NCI-H2227 (cell line): Measurements from ENCODE around the gene DOCK8.

Source experiments
- DNase-seq: peaks from one replicate; lab custom pipeline; 2025; ENCODE audit not compliant: unreplicated experiment; lab: John Stamatoyannopoulos, UW

DOCK8 gene

DNA sequence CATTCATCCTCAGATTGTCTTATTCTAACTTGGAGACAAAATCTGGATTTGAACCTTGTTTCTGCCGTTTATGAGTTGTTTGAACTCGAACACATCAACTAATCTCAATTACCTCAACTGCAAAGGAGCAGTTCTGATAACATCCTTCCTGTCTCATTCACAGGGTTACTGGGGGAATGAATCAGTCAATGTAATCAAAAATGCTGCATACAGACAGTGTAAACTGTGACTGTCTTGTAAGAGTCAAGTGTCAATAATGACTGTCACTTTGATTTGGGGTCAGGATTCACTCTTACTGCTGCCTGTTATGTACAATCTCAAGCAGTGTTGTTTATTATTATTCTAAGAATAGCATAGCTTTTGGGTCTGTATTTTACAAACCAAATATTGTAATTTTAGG lies 273.8 kb downstream of the DOCK8 start:
- DNase-seq: no peak

GRCh38 chr9:489198-490197 lies 274.8 kb downstream of the DOCK8 start:
- no peak for DNase-seq

- DNase-seq: no peak
These were observed 280.1 kb downstream of the DOCK8 start for GRCh38 chr9:494764-495163.

GRCh38 chr9:495739-496138 lies 281.1 kb downstream of the DOCK8 start:
- DNase-seq: peak; percentile 8

GRCh38 chr9:503326-503725 lies 288.7 kb downstream of the DOCK8 start:
- DNase-seq: no peak

GRCh38 chr9:503881-504852 lies 289.5 kb downstream of the DOCK8 start, which contains the start of gene KANK1:
KANK1 (plus strand) TSS chr9:504695.
- peak; percentile 82 for DNase-seq

GRCh38 chr9:504921-505740 lies 290.5 kb downstream of the DOCK8 start:
- DNase-seq: peak; percentile 43

DNA sequence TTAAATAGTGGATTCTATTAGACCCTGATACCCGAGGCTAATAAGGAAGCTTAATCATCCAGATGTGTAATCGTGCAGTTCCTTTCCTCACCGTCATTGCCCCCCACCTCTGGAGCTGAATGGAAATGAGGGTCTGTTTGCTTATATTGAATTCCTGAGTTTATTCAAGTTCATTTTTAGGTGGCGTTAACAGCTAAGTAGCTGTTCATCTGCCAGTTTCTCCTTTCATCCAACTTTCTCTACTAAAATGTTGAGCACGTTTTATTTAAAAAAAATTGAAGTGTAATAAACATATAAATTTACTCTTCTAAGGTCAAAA lies 291.0 kb downstream of the DOCK8 start:
- no peak for DNase-seq

DNA sequence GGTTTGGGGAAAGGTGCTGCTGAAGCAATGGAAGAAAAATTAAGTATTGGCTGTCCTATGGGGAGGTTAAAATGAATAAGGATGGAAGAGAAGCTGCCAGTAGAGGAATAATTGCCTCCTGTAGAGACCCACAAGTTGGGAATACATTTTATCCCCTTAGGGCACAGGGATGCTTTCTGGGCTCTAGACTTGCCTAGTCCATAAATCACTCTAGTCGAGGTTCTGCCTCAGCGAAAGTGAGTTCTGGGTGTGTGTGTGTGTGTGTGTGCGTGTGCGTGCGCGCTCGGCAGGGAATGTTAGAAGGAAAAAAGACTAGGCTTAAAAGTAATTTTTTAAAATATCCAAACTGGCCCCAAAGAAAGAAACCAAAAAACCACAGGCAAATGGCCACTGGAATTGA lies 291.6 kb downstream of the DOCK8 start:
- no peak for DNase-seq

GRCh38 chr9:511861-512260 lies 297.2 kb downstream of the DOCK8 start:
- DNase-seq: no peak

DNA sequence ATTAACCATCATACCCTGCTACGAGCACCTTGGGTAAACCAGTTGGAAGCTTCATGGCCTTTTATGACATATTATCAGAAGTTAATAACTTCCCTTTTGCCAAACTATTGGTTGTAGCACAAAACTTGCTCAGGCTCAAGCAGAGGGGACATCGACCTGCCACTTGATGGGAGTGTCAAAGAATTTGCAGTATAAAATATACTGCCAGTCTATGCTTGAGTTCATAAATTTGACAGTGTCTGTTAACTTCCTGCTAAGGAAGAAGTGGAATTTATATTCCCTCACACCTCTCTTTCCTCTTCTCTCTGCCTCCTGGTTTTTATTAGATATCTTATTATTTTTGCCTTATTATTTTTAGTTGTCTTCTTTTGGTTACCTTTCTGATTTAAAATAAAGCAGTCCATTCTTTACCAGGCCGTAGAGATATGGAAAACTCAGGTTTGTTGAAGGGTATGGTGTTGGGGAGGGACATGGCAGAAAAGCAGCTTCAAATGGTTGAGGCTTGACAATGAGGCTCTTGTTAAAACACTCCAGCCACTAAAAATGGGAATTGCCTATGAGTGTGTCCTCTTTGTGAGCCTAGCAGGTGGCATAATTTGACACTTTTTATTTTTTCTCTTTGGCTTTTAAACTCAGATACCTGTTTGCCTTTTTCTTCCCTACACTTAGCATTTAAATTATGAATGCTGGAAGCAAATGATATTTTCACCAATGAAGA lies 298.0 kb downstream of the DOCK8 start:
- no peak for DNase-seq
